ENCODE data around the gene WEE1.

The WEE1 gene

GRCh38 chr11:9604134-9604533 is 30.7 kb downstream of the WEE1 start:
- no peak for TF ChIP-seq CTCF (IDR thresholded peaks at IDR 0.05; ENCODE audit: unreplicated experiment in 3 of 3)
- Mint-ChIP-seq H3K27ac (no peak overlapping the region), H3K9me3 (no peaks in the 10 kb centered on the region), H3K4me3 (no peak overlapping the region), H3K36me3 (ENCODE audit: low read depth) (no peaks in the 10 kb centered on the region), H3K4me1 (peaks cover 12% of the 10 kb centered on the region), H3K27me3 (ENCODE audit: low read depth) (peaks cover 9% of the 10 kb centered on the region)

- Mint-ChIP-seq H3K27ac (no peak overlapping the region), H3K9me3 (no peaks in the 10 kb centered on the region), H3K4me3 (no peak overlapping the region), H3K4me1 (peaks cover 10% of the 10 kb centered on the region), H3K27me3 (ENCODE audit: low read depth) (peaks cover 9% of the 10 kb centered on the region), H3K36me3 (ENCODE audit: low read depth) (no peaks in the 10 kb centered on the region)
- no peak for TF ChIP-seq CTCF (IDR thresholded peaks at IDR 0.05; ENCODE audit: unreplicated experiment in 3 of 3)
Measured at GRCh38 chr11:9605742-9606141, 32.3 kb downstream of the WEE1 start.

GRCh38 chr11:9606809-9607510 is 33.5 kb downstream of the WEE1 start:
- no peak overlapping the region for H3K27ac Mint-ChIP-seq
- TF ChIP-seq CTCF (IDR thresholded peaks at IDR 0.05; ENCODE audit: unreplicated experiment in 3 of 3): no peak
- H3K36me3 Mint-ChIP-seq (ENCODE audit: low read depth): no peaks in the 10 kb centered on the region
- no peaks in the 10 kb centered on the region for H3K4me1 Mint-ChIP-seq
- H3K27me3 Mint-ChIP-seq (ENCODE audit: low read depth): peaks cover 9% of the 10 kb centered on the region
- H3K9me3 Mint-ChIP-seq: no peaks in the 10 kb centered on the region
- no peak overlapping the region for H3K4me3 Mint-ChIP-seq

GRCh38 chr11:9607511-9607899 is 34.0 kb downstream of the WEE1 start:
- Mint-ChIP-seq H3K27ac (no peak overlapping the region), H3K4me1 (no peaks in the 10 kb centered on the region), H3K4me3 (no peak overlapping the region), H3K27me3 (ENCODE audit: low read depth) (peaks cover 9% of the 10 kb centered on the region), H3K9me3 (no peaks in the 10 kb centered on the region), H3K36me3 (ENCODE audit: low read depth) (no peaks in the 10 kb centered on the region)
- TF ChIP-seq CTCF (IDR thresholded peaks at IDR 0.05; ENCODE audit: unreplicated experiment in 3 of 3): no peak

GRCh38 chr11:9609002-9609759 is 35.7 kb downstream of the WEE1 start:
- H3K4me3 Mint-ChIP-seq: no peak overlapping the region
- no peaks in the 10 kb centered on the region for H3K9me3 Mint-ChIP-seq
- no peak for TF ChIP-seq CTCF (IDR thresholded peaks at IDR 0.05; ENCODE audit: unreplicated experiment in 3 of 3)
- peaks cover 12% of the 10 kb centered on the region for H3K4me1 Mint-ChIP-seq
- peaks cover 5% of the 10 kb centered on the region for H3K27me3 Mint-ChIP-seq (ENCODE audit: low read depth)
- peak overlapping the region in 1 of 3 experiments; percentile 11 for H3K27ac Mint-ChIP-seq
- H3K36me3 Mint-ChIP-seq (ENCODE audit: low read depth): no peaks in the 10 kb centered on the region
